Trophoblast cell (in vitro differentiated cells and primary cell): Measurements from ENCODE around the gene FRRS1.
"Not testable (repeated sequence)": the region's sequence is repeated elsewhere in the genome, so short reads cannot be mapped to it uniquely, and the experiment has no call there.

ENCODE experiments used
- DNase-seq, 2 donors: peaks; one replicate each; pipeline ENCODE4 v3.0.0-alpha.2; 2016
- H2AFZ ChIP-seq: 2 replicates; pipeline ENCODE4 v1.6.1; 2013; ENCODE audit warnings: low read length, moderate library complexity, mild to moderate bottlenecking; ENCODE audit not compliant: insufficient read depth, poor library complexity
- H2AK5ac ChIP-seq: 2 replicates; pipeline ENCODE4 v1.6.1; 2013; ENCODE audit warnings: mild to moderate bottlenecking, low read length
- H2BK120ac ChIP-seq: 2 replicates; pipeline ENCODE4 v1.6.1; 2013; ENCODE audit warnings: low read length, mild to moderate bottlenecking, moderate library complexity; ENCODE audit not compliant: insufficient read depth, poor library complexity
- H2BK12ac ChIP-seq: 2 replicates; pipeline ENCODE4 v1.6.1; 2013; ENCODE audit warnings: mild to moderate bottlenecking, low read length, moderate library complexity
- H2BK5ac ChIP-seq: 2 replicates; pipeline ENCODE4 v1.6.1; 2013; ENCODE audit warnings: low read length, low read depth, moderate library complexity, mild to moderate bottlenecking; ENCODE audit not compliant: poor library complexity
- H3K14ac ChIP-seq: 2 replicates; pipeline ENCODE4 v1.6.1; 2013; ENCODE audit warnings: mild to moderate bottlenecking, low read length
- H3K18ac ChIP-seq: 2 replicates; pipeline ENCODE4 v1.6.1; 2013; ENCODE audit warnings: mild to moderate bottlenecking, low read length
- H3K23ac ChIP-seq: 2 replicates; pipeline ENCODE4 v1.6.1; 2013; ENCODE audit warnings: low read length
- H3K27ac ChIP-seq: 2 replicates; pipeline ENCODE4 v1.5.1; 2013; ENCODE audit warnings: low read depth, mild to moderate bottlenecking, inconsistent platforms, low read length, moderate library complexity
- H3K27me3 ChIP-seq: 2 replicates; pipeline ENCODE4 v1.6.1; 2013; ENCODE audit warnings: inconsistent platforms, mild to moderate bottlenecking, low read length, moderate library complexity; ENCODE audit not compliant: insufficient read depth
- H3K36me3 ChIP-seq, 2 experiments: 1 replicate in 1 of 2; 2 replicates in 1 of 2; pipeline ENCODE4 v1.6.1; 2013; ENCODE audit warnings: low read length in 2 of 2, mild to moderate bottlenecking in 2 of 2, moderate library complexity in 1 of 2; ENCODE audit not compliant: insufficient read depth in 2 of 2, control insufficient read depth in 1 of 2
- H3K4ac ChIP-seq: 2 replicates; pipeline ENCODE4 v1.6.1; 2013; ENCODE audit warnings: low read depth, mild to moderate bottlenecking, low read length, moderate library complexity
- H3K4me1 ChIP-seq, 2 experiments: 1 replicate in 1 of 2; 2 replicates in 1 of 2; pipeline ENCODE4 v1.6.1; 2013; ENCODE audit warnings: low read length in 2 of 2, mild to moderate bottlenecking in 2 of 2, moderate library complexity in 1 of 2; ENCODE audit not compliant: insufficient read depth in 2 of 2, control insufficient read depth in 1 of 2
- H3K4me2 ChIP-seq: 2 replicates; pipeline ENCODE4 v1.6.1; 2013; ENCODE audit warnings: inconsistent platforms, mild to moderate bottlenecking, low read length, moderate library complexity
- H3K4me3 ChIP-seq: 2 replicates; pipeline ENCODE4 v1.5.1; 2013; ENCODE audit warnings: mild to moderate bottlenecking, low read depth, low read length, inconsistent platforms
- H3K79me1 ChIP-seq: one replicate; pipeline ENCODE4 v1.6.1; 2013; ENCODE audit warnings: low read length
- H3K79me2 ChIP-seq: 2 replicates; pipeline ENCODE4 v1.6.1; 2013; ENCODE audit warnings: low read length, mild to moderate bottlenecking; ENCODE audit not compliant: control insufficient read depth, insufficient read depth, poor library complexity
- H3K9ac ChIP-seq: 2 replicates; pipeline ENCODE4 v1.6.1; 2013; ENCODE audit warnings: mild to moderate bottlenecking, low read length
- H3K9me3 ChIP-seq: 2 replicates; pipeline ENCODE4 v1.6.1; 2013; ENCODE audit warnings: low read depth, mild to moderate bottlenecking, control low read depth, inconsistent platforms, low read length; ENCODE audit not compliant: insufficient read depth
- H4K12ac ChIP-seq: 2 replicates; pipeline ENCODE4 v1.6.1; 2013; ENCODE audit warnings: low read depth, mild to moderate bottlenecking, low read length, moderate library complexity
- H4K8ac ChIP-seq: 2 replicates; pipeline ENCODE4 v1.6.1; 2013; ENCODE audit warnings: low read depth, mild to moderate bottlenecking, low read length, moderate library complexity
- H4K91ac ChIP-seq: one replicate; pipeline ENCODE4 v1.6.1; 2013; ENCODE audit warnings: low read depth, mild to moderate bottlenecking, low read length, moderate library complexity
- WGBS: extraction: QIAGEN DNeasy Blood & Tissue Kit; methylation state at CpG from one replicate; pipeline ENCODE4 v1.1.7; 2013; ENCODE audit warnings: missing lambda C conversion rate; ENCODE audit not compliant: insufficient read length, insufficient coverage; ENCODE audit errors: extremely low coverage; 5-methylcytosine and 5-hydroxymethylcytosine counted together

The FRRS1 gene

GRCh38 chr1:99763956-99764355, 2.5 kb downstream of the FRRS1 start:
- Histone ChIP-seq H3K36me3 (peaks cover 0 to 2% of the 10 kb centered on the region in 2 experiments), H3K4ac (no peak overlapping the region), H3K4me3 (no peak overlapping the region), H2AFZ (no peak overlapping the region), H2AK5ac (no peak overlapping the region), H3K9me3 (no peaks in the 10 kb centered on the region), H3K14ac (no peak overlapping the region), H3K4me2 (no peak overlapping the region), H4K8ac (no peak overlapping the region), H3K23ac (no peak overlapping the region), H3K18ac (no peak overlapping the region), H3K9ac (no peak overlapping the region), H3K79me1 (peaks cover 2% of the 10 kb centered on the region), H2BK120ac (no peak overlapping the region), H3K27me3 (no peaks in the 10 kb centered on the region), H3K4me1 (no peaks in the 10 kb centered on the region), H2BK5ac (no peak overlapping the region), H4K91ac (no peak overlapping the region), H3K27ac (no peak overlapping the region), H3K79me2 (peaks cover 2% of the 10 kb centered on the region), H2BK12ac (no peak overlapping the region), H4K12ac (no peak overlapping the region)
- WGBS = no CpG with 5 or more reads among the region's 2 CpGs
- DNase-seq = no peak

GRCh38 chr1:99761774-99762173, 4.7 kb downstream of the FRRS1 start:
- Histone ChIP-seq H3K27me3 (no peaks in the 10 kb centered on the region), H3K9me3 (no peaks in the 10 kb centered on the region), H3K27ac (no peak overlapping the region), H3K36me3 (peaks cover 0 to 2% of the 10 kb centered on the region in 2 experiments), H3K4me2 (no peak overlapping the region), H2AFZ (no peak overlapping the region), H3K18ac (no peak overlapping the region), H2BK12ac (no peak overlapping the region), H4K91ac (no peak overlapping the region), H3K79me1 (peaks cover 2% of the 10 kb centered on the region), H2BK5ac (no peak overlapping the region), H3K4me1 (no peaks in the 10 kb centered on the region), H3K4me3 (no peak overlapping the region), H2AK5ac (no peak overlapping the region), H4K12ac (no peak overlapping the region), H3K79me2 (peaks cover 2% of the 10 kb centered on the region), H2BK120ac (no peak overlapping the region), H4K8ac (no peak overlapping the region), H3K4ac (no peak overlapping the region), H3K14ac (no peak overlapping the region), H3K9ac (no peak overlapping the region), H3K23ac (no peak overlapping the region)
- no peak for DNase-seq
- WGBS = no CpG with 5 or more reads among the region's 1 CpG

GRCh38 chr1:99759518-99760160, 6.8 kb downstream of the FRRS1 start:
- Histone ChIP-seq H3K79me1 (no peaks in the 10 kb centered on the region), H4K91ac (no peak overlapping the region), H4K8ac (no peak overlapping the region), H2BK12ac (no peak overlapping the region), H3K23ac (no peak overlapping the region), H3K27ac (peak overlapping the region; percentile 19), H3K9ac (no peak overlapping the region), H3K4me2 (no peak overlapping the region), H3K4me1 (no peaks in the 10 kb centered on the region), H3K4ac (no peak overlapping the region), H3K27me3 (no peaks in the 10 kb centered on the region), H2BK5ac (no peak overlapping the region), H3K79me2 (no peaks in the 10 kb centered on the region), H3K4me3 (no peak overlapping the region), H2AFZ (no peak overlapping the region), H2AK5ac (no peak overlapping the region), H4K12ac (no peak overlapping the region), H3K14ac (no peak overlapping the region), H3K36me3 (peaks cover 0 to 2% of the 10 kb centered on the region in 2 experiments), H3K9me3 (no peaks in the 10 kb centered on the region), H2BK120ac (no peak overlapping the region), H3K18ac (no peak overlapping the region)
- WGBS = no CpG with 5 or more reads among the region's 4 CpGs
- DNase-seq = no peak

- not testable (repeated sequence) for H3K4me2 ChIP-seq, H4K12ac ChIP-seq, DNase-seq, H2BK12ac ChIP-seq, H4K8ac ChIP-seq, H3K79me1 ChIP-seq, H3K36me3 ChIP-seq, H3K9ac ChIP-seq, H3K14ac ChIP-seq, H3K79me2 ChIP-seq, H4K91ac ChIP-seq, H2BK120ac ChIP-seq, H3K4me3 ChIP-seq, H3K27me3 ChIP-seq, H3K23ac ChIP-seq, H2AK5ac ChIP-seq, H2AFZ ChIP-seq, H3K18ac ChIP-seq, H3K4me1 ChIP-seq, H3K9me3 ChIP-seq, H2BK5ac ChIP-seq, H3K4ac ChIP-seq
- H3K27ac ChIP-seq = peak overlapping the region; percentile 19
- no CpG with 5 or more reads among the region's 8 CpGs for WGBS
These were observed 7.5 kb downstream of the FRRS1 start for GRCh38 chr1:99758686-99759517.
